Activated CD8-positive, alpha-beta T cell treated with anti-CD3 and anti-CD28 coated beads, Interleukin-2, amount 10 ng/mL, durations not matched to agents 7 days and 5 days (primary cell): ENCODE measurements around the gene KCNS3. TPM values are rescaled to one million over a fixed set of nuclear protein-coding genes. Genes with fewer than 3 reads are reported as not detected.

Experiments
- ATAC-seq: fragments of 150-1000 bp; cut with Tn5 transposase; one replicate; pipeline ENCODE4 v1.10.0; 2021; ENCODE audit warnings: moderate library complexity
- CTCF ChIA-PET: fragments of 350-600 bp; sonication (Branson Sonifier 250); formaldehyde crosslinking; loops from one replicate; lab custom pipeline; 2021; ENCODE audit warnings: antibody characterized with exemption; lab: Charles Lee
- POLR2A ChIA-PET: fragments of 350-600 bp; sonication (Branson Sonifier 250); formaldehyde crosslinking; loops from one replicate; lab custom pipeline; 2021; ENCODE audit warnings: antibody characterized with exemption; lab: Charles Lee
- DNase-seq: peaks from one replicate; pipeline ENCODE4 v3.0.0-alpha.2; 2020
- H3K27ac Mint-ChIP-seq: one replicate; pipeline ENCODE4 v1.8.0; 2021; ENCODE audit warnings: mild to moderate bottlenecking, mixed read lengths
- H3K27me3 Mint-ChIP-seq: one replicate; pipeline ENCODE4 v1.8.0; 2021; ENCODE audit warnings: low read depth, mixed read lengths
- H3K36me3 Mint-ChIP-seq: one replicate; pipeline ENCODE4 v1.8.0; 2021; ENCODE audit warnings: low read depth, mixed read lengths
- H3K4me1 Mint-ChIP-seq: one replicate; pipeline ENCODE4 v1.8.0; 2021; ENCODE audit warnings: low read depth, mixed read lengths
- H3K4me3 Mint-ChIP-seq: one replicate; pipeline ENCODE4 v1.8.0; 2021; ENCODE audit warnings: mild to moderate bottlenecking, mixed read lengths
- H3K9me3 Mint-ChIP-seq: one replicate; pipeline ENCODE4 v1.8.0; 2022; ENCODE audit warnings: mixed read lengths; ENCODE audit not compliant: insufficient read depth
- total RNA-seq, 2 experiments: library from RNA; stranded (reverse); gene quantifications; one replicate each; pipeline ENCODE4 v1.2.3, GENCODE V29; 2021

The KCNS3 gene
- total RNA-seq, 2 experiments from 2014 or later, result not detected

DNA sequence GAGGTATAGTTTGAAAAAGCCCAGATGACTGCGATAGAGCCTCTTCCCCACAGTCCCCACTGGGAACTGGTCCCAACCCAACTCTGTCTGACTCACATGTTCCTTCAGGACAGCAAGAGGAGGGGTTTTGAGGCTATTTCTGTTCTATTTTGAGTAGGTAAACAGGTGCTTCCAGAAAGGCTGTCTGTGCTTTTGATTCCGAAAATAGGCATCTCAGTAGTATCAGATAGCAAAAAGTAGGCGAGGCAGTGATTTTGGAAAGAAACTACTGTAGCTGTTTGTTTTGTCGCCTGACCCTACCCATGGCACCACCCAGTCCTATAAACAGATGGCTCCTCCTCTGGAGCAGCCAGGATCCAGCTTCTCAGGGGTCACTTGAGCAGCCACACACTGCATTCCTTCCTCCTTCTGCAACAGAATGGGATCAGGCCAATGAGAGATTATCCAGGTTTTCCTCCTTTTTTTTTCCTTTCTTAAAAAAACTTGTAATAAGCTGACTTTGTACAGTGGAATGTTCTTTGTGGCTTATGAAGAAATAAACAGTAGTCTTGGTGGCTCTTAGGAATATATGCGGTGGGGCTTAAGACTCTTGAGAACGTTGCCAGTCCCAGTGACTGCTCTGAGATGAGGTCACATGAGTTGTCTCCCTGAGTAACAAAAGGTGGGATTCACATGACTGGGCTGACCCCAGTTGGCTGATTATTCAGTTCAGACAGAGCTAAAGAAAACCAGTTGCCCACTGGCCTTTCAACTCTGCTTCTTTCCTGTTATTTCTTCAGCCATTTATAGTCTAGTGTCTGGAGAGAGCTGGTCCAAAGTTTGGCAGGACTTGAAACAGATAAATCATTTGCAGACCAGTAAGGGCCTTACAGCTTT, 98.6 kb downstream of the KCNS3 start:
- peaks cover 2% of the 10 kb centered on the region for H3K27me3 Mint-ChIP-seq
- ATAC-seq, result no peak
- no peaks in the 10 kb centered on the region for H3K9me3 Mint-ChIP-seq
- CTCF ChIA-PET, result no interaction called here
- no peak for DNase-seq
- no peaks in the 10 kb centered on the region for H3K36me3 Mint-ChIP-seq
- H3K4me3 Mint-ChIP-seq, result no peak overlapping the region
- no peak overlapping the region for H3K27ac Mint-ChIP-seq
- POLR2A ChIA-PET, result no interaction called here
- no peaks in the 10 kb centered on the region for H3K4me1 Mint-ChIP-seq

GRCh38 chr2:17979707-17980106, 101.2 kb downstream of the KCNS3 start:
- Mint-ChIP-seq H3K27ac (no peak overlapping the region), H3K4me3 (no peak overlapping the region), H3K27me3 (no peaks in the 10 kb centered on the region), H3K36me3 (no peaks in the 10 kb centered on the region), H3K9me3 (no peaks in the 10 kb centered on the region), H3K4me1 (no peaks in the 10 kb centered on the region)
- POLR2A ChIA-PET, result no interaction called here
- ATAC-seq, result no peak
- CTCF ChIA-PET, result no interaction called here
- DNase-seq, result no peak

GRCh38 chr2:17981936-17982335, 103.5 kb downstream of the KCNS3 start:
- ChIA-PET CTCF (no interaction called here), POLR2A (no interaction called here)
- H3K27ac Mint-ChIP-seq, result no peak overlapping the region
- H3K9me3 Mint-ChIP-seq, result no peaks in the 10 kb centered on the region
- H3K36me3 Mint-ChIP-seq, result no peaks in the 10 kb centered on the region
- no peak overlapping the region for H3K4me3 Mint-ChIP-seq
- DNase-seq, result no peak
- ATAC-seq, result no peak
- H3K4me1 Mint-ChIP-seq, result no peaks in the 10 kb centered on the region
- H3K27me3 Mint-ChIP-seq, result no peaks in the 10 kb centered on the region

Other genes starting within 250 kb of the KCNS3 start
- 10 to 100 TPM; 35.2 to 37.2 TPM for gene SMC6, start 124.9 kb upstream of the KCNS3 start, total RNA-seq
- 10 to 100 TPM; 37.1 to 44.0 TPM for gene GEN1, start 124.5 kb upstream of the KCNS3 start, total RNA-seq
- gene MSGN1, start 62.2 kb upstream of the KCNS3 start, total RNA-seq, result not detected